ENCODE data around the gene RGS11.

DNA sequence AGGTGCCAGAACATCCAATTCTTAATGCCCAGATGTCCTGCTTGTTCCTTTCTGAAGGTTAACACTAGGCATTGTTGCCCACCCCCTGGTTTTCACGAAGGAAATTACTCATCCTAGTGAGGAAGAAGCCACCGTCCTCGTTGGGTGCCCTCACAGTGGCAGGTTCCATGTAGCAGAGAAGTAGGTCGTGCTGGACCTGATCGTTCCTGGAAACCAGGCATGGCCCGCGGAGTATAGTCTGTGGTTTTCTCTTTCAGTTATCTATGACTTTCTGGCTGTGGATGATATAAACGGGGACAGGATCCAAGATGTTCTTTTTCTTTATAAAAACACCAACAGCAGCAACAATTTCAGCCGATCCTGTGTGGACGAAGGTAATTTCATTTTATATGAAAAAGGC lies 16.5 kb downstream of the RGS11 start:
- TF ChIP-seq, protein P1, sequence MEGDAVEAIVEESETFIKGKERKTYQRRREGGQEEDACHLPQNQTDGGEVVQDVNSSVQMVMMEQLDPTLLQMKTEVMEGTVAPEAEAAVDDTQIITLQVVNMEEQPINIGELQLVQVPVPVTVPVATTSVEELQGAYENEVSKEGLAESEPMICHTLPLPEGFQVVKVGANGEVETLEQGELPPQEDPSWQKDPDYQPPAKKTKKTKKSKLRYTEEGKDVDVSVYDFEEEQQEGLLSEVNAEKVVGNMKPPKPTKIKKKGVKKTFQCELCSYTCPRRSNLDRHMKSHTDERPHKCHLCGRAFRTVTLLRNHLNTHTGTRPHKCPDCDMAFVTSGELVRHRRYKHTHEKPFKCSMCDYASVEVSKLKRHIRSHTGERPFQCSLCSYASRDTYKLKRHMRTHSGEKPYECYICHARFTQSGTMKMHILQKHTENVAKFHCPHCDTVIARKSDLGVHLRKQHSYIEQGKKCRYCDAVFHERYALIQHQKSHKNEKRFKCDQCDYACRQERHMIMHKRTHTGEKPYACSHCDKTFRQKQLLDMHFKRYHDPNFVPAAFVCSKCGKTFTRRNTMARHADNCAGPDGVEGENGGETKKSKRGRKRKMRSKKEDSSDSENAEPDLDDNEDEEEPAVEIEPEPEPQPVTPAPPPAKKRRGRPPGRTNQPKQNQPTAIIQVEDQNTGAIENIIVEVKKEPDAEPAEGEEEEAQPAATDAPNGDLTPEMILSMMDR (conservative IDR thresholded peaks at IDR 0.05 in 1 of 2, IDR thresholded peaks at IDR 0.05 in 1 of 2; ENCODE audit: extremely low read depth in 1 of 2, insufficient read depth in 1 of 2, low read depth in 1 of 2, low read length in 2 of 2), result no peak
- TF ChIP-seq EZH2 (IDR thresholded peaks at IDR 0.05; ENCODE audit: borderline replicate concordance, low read length), result no peak
